GM12878 (cell line): ENCODE data around the gene GRAMD1A. TPM values are rescaled to one million over a fixed set of nuclear protein-coding genes. Genes with fewer than 3 reads are reported as not detected.

Experiments used
- ATAC-seq: fragments of 200-7000 bp; cut with Tn5 transposase; 3 replicates; pipeline ENCODE4 v1.9.1; 2020; ENCODE audit warnings: mild to moderate bottlenecking, moderate library complexity
- BruUV-seq: library from RNA; stranded (reverse); fragments of 400-500 nt; replicated peaks from 2 replicates; lab custom pipeline; 2021; lab: Mats Ljungman, UMichigan
- CTCF ChIA-PET: fragments of 300-600 bp; sonication (Branson Sonifier 250); formaldehyde crosslinking; extraction: SDS; loops from one replicate; lab custom pipeline; 2021; ENCODE audit warnings: inconsistent platforms; lab: Yijun Ruan, JAX
- POLR2A ChIA-PET: fragments of 350-600 bp; formaldehyde crosslinking; extraction: SDS; loops from one replicate; lab custom pipeline; 2021; ENCODE audit warnings: inconsistent platforms; lab: Charles Lee
- RAD21 ChIA-PET: fragments of 300-600 bp; sonication (Branson Sonifier 250); formaldehyde crosslinking; loops from one replicate; lab custom pipeline; 2023; ENCODE audit warnings: antibody characterized with exemption; ENCODE audit not compliant: unreplicated experiment; lab: Charles Lee
- SMC1A ChIA-PET: fragments of 300-600 bp; sonication (Branson Sonifier 250); formaldehyde crosslinking; loops from one replicate; lab custom pipeline; 2023; ENCODE audit not compliant: unreplicated experiment, uncharacterized antibody; lab: Charles Lee
- DNase-seq: peaks from one replicate; pipeline ENCODE4 v3.0.0-alpha.2; 2011; ENCODE audit warnings: low read depth, low spot score
- FAIRE-seq: peaks from 3 replicates; lab custom pipeline; 2011; peaks lifted over from hg19 to GRCh38; lab: Jason Lieb, UNC
- H2AFZ ChIP-seq: 2 replicates; pipeline ENCODE4 v1.6.0; 2011; ENCODE audit warnings: low read depth, low read length, control low read depth; ENCODE audit not compliant: control insufficient read depth
- H3K27ac ChIP-seq: 2 replicates; pipeline ENCODE4 v1.5.1; 2011; ENCODE audit warnings: control low read depth; ENCODE audit not compliant: control insufficient read depth, insufficient read depth
- H3K27me3 ChIP-seq, 2 experiments: replicated peaks in 1 of 2; 2 replicates each; pipeline versions ENCODE4 v1.6.0 to v1.6.1; 2011; ENCODE audit warnings: low read length in 1 of 2; ENCODE audit not compliant: control insufficient read depth in 2 of 2, insufficient read depth in 2 of 2
- H3K36me3 ChIP-seq, 2 experiments: 2 replicates each; pipeline ENCODE4 v1.5.1; 2011; ENCODE audit warnings: low read length in 1 of 2; ENCODE audit not compliant: control insufficient read depth in 2 of 2, insufficient read depth in 2 of 2
- H3K4me1 ChIP-seq: 2 replicates; pipeline ENCODE4 v1.6.1; 2011; ENCODE audit warnings: mild to moderate bottlenecking, low read length, moderate library complexity, mixed read lengths; ENCODE audit not compliant: control insufficient read depth, insufficient read depth
- H3K4me2 ChIP-seq: 2 replicates; pipeline ENCODE4 v1.6.0; 2011; ENCODE audit warnings: control low read depth; ENCODE audit not compliant: control insufficient read depth, insufficient read depth
- H3K4me3 ChIP-seq: fragments of 200-600 bp; sonication (generic); 2 replicates; pipeline ENCODE4 v1.5.1; 2016
- H3K79me2 ChIP-seq: 2 replicates; pipeline ENCODE4 v1.6.0; 2011; ENCODE audit warnings: low read length; ENCODE audit not compliant: control insufficient read depth, insufficient read depth
- H3K9ac ChIP-seq: 2 replicates; pipeline ENCODE4 v1.8.0; 2011; ENCODE audit warnings: low read length, control low read depth, mixed read lengths; ENCODE audit not compliant: control insufficient read depth, insufficient read depth
- H3K9me3 ChIP-seq: replicated peaks from 3 replicates; pipeline ENCODE4 v1.5.1; 2011; ENCODE audit warnings: mild to moderate bottlenecking, low read length; ENCODE audit not compliant: control insufficient read depth, insufficient read depth
- H4K20me1 ChIP-seq: 2 replicates; pipeline ENCODE4 v1.6.0; 2011; ENCODE audit not compliant: control insufficient read depth, insufficient read depth
- BHLHE40 ChIP-seq, 2 experiments: fragments of 450-650 bp in 1 of 2; IDR thresholded peaks; 2 replicates each; pipeline ENCODE4 v1.6.1; 2011 to 2017; ENCODE audit warnings: low read depth in 2 of 2, borderline replicate concordance in 1 of 2, improper control_type of control experiment in 1 of 2, low read length in 1 of 2, mild to moderate bottlenecking in 1 of 2
- IKZF1 ChIP-seq: fragments of 450-650 bp; conservative IDR thresholded peaks from 2 replicates; pipeline ENCODE4 v1.6.1; 2017; ENCODE audit warnings: antibody characterized with exemption, mild to moderate bottlenecking
- RCOR1 ChIP-seq: conservative IDR thresholded peaks from 2 replicates; pipeline ENCODE4 v1.6.1; 2012; ENCODE audit warnings: low read depth, low read length, improper control_type of control experiment
- SUPT20H ChIP-seq: IDR thresholded peaks from 2 replicates; pipeline ENCODE4 v1.6.1; 2011; ENCODE audit warnings: low read depth, mild to moderate bottlenecking, low read length, moderate library complexity, borderline replicate concordance; ENCODE audit not compliant: control insufficient read depth
- ZBTB11 ChIP-seq: fragments of 450-650 bp; formaldehyde crosslinking; IDR thresholded peaks from 2 replicates; pipeline ENCODE4 v1.5.0; 2022; ENCODE audit warnings: mild to moderate bottlenecking, missing genetic modification characterization
- WGBS: methylation state at CpG from one replicate; pipeline ENCODE4 v1.1.6; 2016; ENCODE audit warnings: low lambda C conversion rate; ENCODE audit not compliant: insufficient replicate concordance, insufficient coverage; ENCODE audit errors: missing lambda C conversion rate; 5-methylcytosine and 5-hydroxymethylcytosine counted together
- in situ Hi-C: fragments of 300-500 bp; cut with MboI; formaldehyde crosslinking; loops from 9 replicates; pipeline ENCODE4 v1.14.3; 2018; ENCODE audit warnings: mixed read lengths
- intact Hi-C: fragments of 100-400 bp; cut with micrococcal nuclease; formaldehyde crosslinking; loops from one replicate; pipeline ENCODE4 v1.14.2; 2022; ENCODE audit not compliant: unreplicated experiment
- polyA plus RNA-seq, 11 experiments: library from polyadenylated mRNA; depleted of rRNA in 4 of 11; unstranded in 6 of 11; stranded (reverse) in 5 of 11; fragments of >200 nt; fragmentation: Nextera tagmentation in 4 of 11; fragmentation: Illumina TruSeq in 1 of 11; extraction: Ambion mirVana in 4 of 11; extraction: Trizol in 1 of 11; gene quantifications; 1 replicate in 1 of 11; 2 replicates in 10 of 11; pipeline versions ENCODE4 v1.2.1 to v1.2.3, GENCODE V29; 2011 to 2016; ENCODE audit warnings: inconsistent platforms in 2 of 11, missing spikeins in 2 of 11, low read depth in 1 of 11
- total RNA-seq, 4 experiments: library from RNA; depleted of rRNA in 3 of 4; stranded (reverse); fragments of >200 nt in 3 of 4; fragmentation: Illumina TruSeq in 1 of 4; extraction: Trizol in 1 of 4; gene quantifications; 2 replicates each; pipeline versions ENCODE4 v1.2.1 to v1.2.3, GENCODE V29; 2013 to 2021
- TF ChIP-seq, protein P1 (sequence below): IDR thresholded peaks from 2 replicates; pipeline ENCODE4 v1.6.1; 2012; ENCODE audit warnings: mild to moderate bottlenecking, low read depth, low read length

The GRAMD1A gene
- total and polyA plus RNA-seq, 10 of the 15 experiments (the other 5 are each of a cell fraction or from before 2014, with no cell fraction given), result 0.79 to 73.6 (median 35.3) TPM

- TF ChIP-seq ZBTB11 (CRISPR knock-in tag), result no peak
Measured at GRCh38 chr19:34959021-34959420, 41.1 kb upstream of the GRAMD1A start (continued).

DNA sequence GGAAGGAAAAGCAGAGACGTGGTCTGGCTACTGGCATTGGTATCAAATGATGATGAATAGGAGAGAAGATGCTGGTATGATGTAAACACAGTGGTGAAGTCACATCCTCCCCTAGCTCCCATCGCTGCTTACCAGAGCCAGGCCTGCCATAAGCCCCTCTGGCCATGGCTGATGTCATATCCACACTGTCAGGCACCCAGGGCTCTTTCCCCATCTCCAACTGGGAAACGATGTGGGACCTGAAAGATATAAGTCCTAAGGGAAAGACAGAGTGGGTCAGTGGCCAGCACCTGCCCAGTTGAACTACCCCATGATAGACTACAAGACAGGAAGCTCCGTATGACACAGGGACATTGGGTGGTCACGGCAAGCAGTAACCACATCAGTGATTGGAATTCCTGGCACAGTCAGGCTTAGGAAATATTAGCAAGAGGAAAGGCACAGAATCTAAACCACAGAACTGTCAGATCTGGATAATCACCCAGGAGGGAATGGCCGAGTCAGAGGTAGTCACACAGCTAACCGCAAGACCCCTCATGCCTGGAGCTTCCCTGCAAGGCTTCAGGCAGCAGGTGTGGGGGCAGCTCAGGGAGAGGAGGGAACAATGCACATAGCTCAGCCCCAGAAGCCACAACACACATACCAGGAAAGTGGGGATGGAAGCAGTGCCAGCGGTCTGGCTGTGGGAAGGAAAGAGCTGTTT is 39.9 kb upstream of the GRAMD1A start:
- Histone ChIP-seq H3K27ac (no peak overlapping the region), H3K4me1 (peaks cover 4% of the 10 kb centered on the region), H2AFZ (no peak overlapping the region), H3K9me3 (peaks cover 44% of the 10 kb centered on the region), H3K4me3 (no peak overlapping the region), H4K20me1 (no peaks in the 10 kb centered on the region), H3K27me3 (no peaks in the 10 kb centered on the region), H3K79me2 (peaks cover 7% of the 10 kb centered on the region), H3K36me3 (peaks cover 10 to 12% of the 10 kb centered on the region in 2 experiments; a peak in 3 of 4 replicates), H3K4me2 (no peak overlapping the region), H3K9ac (no peak overlapping the region)
- DNase-seq, result no peak
- FAIRE-seq, result no peak
- RAD21 ChIA-PET, result no interaction called here
- POLR2A ChIA-PET, result no interaction called here
- no peak for ATAC-seq
- SMC1A ChIA-PET, result no interaction called here
- no TSS peak for BruUV-seq
- intact Hi-C loops (no loop called here), in situ Hi-C loops (loop anchor here (25.0 kb wide), 1 partner anchor 1402 kb away; no protein-coding TSS in a partner anchor)
- TF ChIP-seq IKZF1 (no peak), SUPT20H (no peak), RCOR1 (no peak), BHLHE40 (IDR thresholded peaks at IDR 0.05; ENCODE audit: borderline replicate concordance in 1 of 2, low read depth in 2 of 2, low read length in 1 of 2) (no peak)
- TF ChIP-seq, protein P1, sequence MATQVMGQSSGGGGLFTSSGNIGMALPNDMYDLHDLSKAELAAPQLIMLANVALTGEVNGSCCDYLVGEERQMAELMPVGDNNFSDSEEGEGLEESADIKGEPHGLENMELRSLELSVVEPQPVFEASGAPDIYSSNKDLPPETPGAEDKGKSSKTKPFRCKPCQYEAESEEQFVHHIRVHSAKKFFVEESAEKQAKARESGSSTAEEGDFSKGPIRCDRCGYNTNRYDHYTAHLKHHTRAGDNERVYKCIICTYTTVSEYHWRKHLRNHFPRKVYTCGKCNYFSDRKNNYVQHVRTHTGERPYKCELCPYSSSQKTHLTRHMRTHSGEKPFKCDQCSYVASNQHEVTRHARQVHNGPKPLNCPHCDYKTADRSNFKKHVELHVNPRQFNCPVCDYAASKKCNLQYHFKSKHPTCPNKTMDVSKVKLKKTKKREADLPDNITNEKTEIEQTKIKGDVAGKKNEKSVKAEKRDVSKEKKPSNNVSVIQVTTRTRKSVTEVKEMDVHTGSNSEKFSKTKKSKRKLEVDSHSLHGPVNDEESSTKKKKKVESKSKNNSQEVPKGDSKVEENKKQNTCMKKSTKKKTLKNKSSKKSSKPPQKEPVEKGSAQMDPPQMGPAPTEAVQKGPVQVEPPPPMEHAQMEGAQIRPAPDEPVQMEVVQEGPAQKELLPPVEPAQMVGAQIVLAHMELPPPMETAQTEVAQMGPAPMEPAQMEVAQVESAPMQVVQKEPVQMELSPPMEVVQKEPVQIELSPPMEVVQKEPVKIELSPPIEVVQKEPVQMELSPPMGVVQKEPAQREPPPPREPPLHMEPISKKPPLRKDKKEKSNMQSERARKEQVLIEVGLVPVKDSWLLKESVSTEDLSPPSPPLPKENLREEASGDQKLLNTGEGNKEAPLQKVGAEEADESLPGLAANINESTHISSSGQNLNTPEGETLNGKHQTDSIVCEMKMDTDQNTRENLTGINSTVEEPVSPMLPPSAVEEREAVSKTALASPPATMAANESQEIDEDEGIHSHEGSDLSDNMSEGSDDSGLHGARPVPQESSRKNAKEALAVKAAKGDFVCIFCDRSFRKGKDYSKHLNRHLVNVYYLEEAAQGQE, result no peak
- CTCF ChIA-PET, result interaction anchor here (1.7 kb wide), 1 partner anchor 54 kb away, joined by 5 read pairs; no protein-coding TSS in a partner anchor
- WGBS, result 93% methylated on average over 8 of the region's 8 CpGs
